SK-N-MC (cell line): Measurements from ENCODE around the gene PACRG.

Experiments
- EZH2 ChIP-seq: fragments of 200-600 bp; sonication (generic); IDR thresholded peaks from one replicate; pipeline ENCODE4 v1.6.1; 2017; ENCODE audit warnings: antibody characterized with exemption
- POLR2AphosphoS5 ChIP-seq: IDR thresholded peaks from 2 replicates; pipeline ENCODE4 v1.6.1; 2012; ENCODE audit warnings: mild to moderate bottlenecking, low read depth, low read length, borderline replicate concordance

GRCh38 chr6:163338671-163339405 lies 611.1 kb downstream of the PACRG start:
- TF ChIP-seq EZH2 (no peak), POLR2AphosphoS5 (no peak)
